GM12878 (cell line): ENCODE results near the gene ARHGAP6. TPM values are rescaled to one million over a fixed set of nuclear protein-coding genes. Genes with fewer than 3 reads are reported as not detected.

Experiments
- ATAC-seq: fragments of 200-7000 bp; cut with Tn5 transposase; 3 replicates; pipeline ENCODE4 v1.9.1; 2020; ENCODE audit warnings: mild to moderate bottlenecking, moderate library complexity
- BruUV-seq: library from RNA; stranded (reverse); fragments of 400-500 nt; replicated peaks from 2 replicates; lab custom pipeline; 2021; lab: Mats Ljungman, UMichigan
- CTCF ChIA-PET: fragments of 300-600 bp; sonication (Branson Sonifier 250); formaldehyde crosslinking; extraction: SDS; loops from one replicate; lab custom pipeline; 2021; ENCODE audit warnings: inconsistent platforms; lab: Yijun Ruan, JAX
- POLR2A ChIA-PET: fragments of 350-600 bp; formaldehyde crosslinking; extraction: SDS; loops from one replicate; lab custom pipeline; 2021; ENCODE audit warnings: inconsistent platforms; lab: Charles Lee
- RAD21 ChIA-PET: fragments of 300-600 bp; sonication (Branson Sonifier 250); formaldehyde crosslinking; loops from one replicate; lab custom pipeline; 2023; ENCODE audit warnings: antibody characterized with exemption; ENCODE audit not compliant: unreplicated experiment; lab: Charles Lee
- SMC1A ChIA-PET: fragments of 300-600 bp; sonication (Branson Sonifier 250); formaldehyde crosslinking; loops from one replicate; lab custom pipeline; 2023; ENCODE audit not compliant: unreplicated experiment, uncharacterized antibody; lab: Charles Lee
- DNase-seq: peaks from one replicate; pipeline ENCODE4 v3.0.0-alpha.2; 2011; ENCODE audit warnings: low read depth, low spot score
- FAIRE-seq: peaks from 3 replicates; lab custom pipeline; 2011; peaks lifted over from hg19 to GRCh38; lab: Jason Lieb, UNC
- H2AFZ ChIP-seq: 2 replicates; pipeline ENCODE4 v1.6.0; 2011; ENCODE audit warnings: low read depth, low read length, control low read depth; ENCODE audit not compliant: control insufficient read depth
- H3K27ac ChIP-seq: 2 replicates; pipeline ENCODE4 v1.5.1; 2011; ENCODE audit warnings: control low read depth; ENCODE audit not compliant: control insufficient read depth, insufficient read depth
- H3K27me3 ChIP-seq, 2 experiments: replicated peaks in 1 of 2; 2 replicates each; pipeline versions ENCODE4 v1.6.0 to v1.6.1; 2011; ENCODE audit warnings: low read length in 1 of 2; ENCODE audit not compliant: control insufficient read depth in 2 of 2, insufficient read depth in 2 of 2
- H3K36me3 ChIP-seq, 2 experiments: 2 replicates each; pipeline ENCODE4 v1.5.1; 2011; ENCODE audit warnings: low read length in 1 of 2; ENCODE audit not compliant: control insufficient read depth in 2 of 2, insufficient read depth in 2 of 2
- H3K4me1 ChIP-seq: 2 replicates; pipeline ENCODE4 v1.6.1; 2011; ENCODE audit warnings: mild to moderate bottlenecking, low read length, moderate library complexity, mixed read lengths; ENCODE audit not compliant: control insufficient read depth, insufficient read depth
- H3K4me2 ChIP-seq: 2 replicates; pipeline ENCODE4 v1.6.0; 2011; ENCODE audit warnings: control low read depth; ENCODE audit not compliant: control insufficient read depth, insufficient read depth
- H3K4me3 ChIP-seq: fragments of 200-600 bp; sonication (generic); 2 replicates; pipeline ENCODE4 v1.5.1; 2016
- H3K79me2 ChIP-seq: 2 replicates; pipeline ENCODE4 v1.6.0; 2011; ENCODE audit warnings: low read length; ENCODE audit not compliant: control insufficient read depth, insufficient read depth
- H3K9ac ChIP-seq: 2 replicates; pipeline ENCODE4 v1.8.0; 2011; ENCODE audit warnings: low read length, control low read depth, mixed read lengths; ENCODE audit not compliant: control insufficient read depth, insufficient read depth
- H3K9me3 ChIP-seq: replicated peaks from 3 replicates; pipeline ENCODE4 v1.5.1; 2011; ENCODE audit warnings: mild to moderate bottlenecking, low read length; ENCODE audit not compliant: control insufficient read depth, insufficient read depth
- H4K20me1 ChIP-seq: 2 replicates; pipeline ENCODE4 v1.6.0; 2011; ENCODE audit not compliant: control insufficient read depth, insufficient read depth
- CHD1 ChIP-seq: IDR thresholded peaks from 2 replicates; pipeline ENCODE4 v1.6.1; 2012; ENCODE audit warnings: low read depth, low read length, improper control_type of control experiment
- CHD4 ChIP-seq: fragments of 200-600 bp; sonication (generic); IDR thresholded peaks from 2 replicates; pipeline ENCODE4 v1.6.1; 2016; ENCODE audit warnings: mild to moderate bottlenecking
- CREM ChIP-seq: IDR thresholded peaks from 2 replicates; pipeline ENCODE4 v1.6.1; 2014; ENCODE audit warnings: antibody characterized with exemption, low read depth
- CUX1 ChIP-seq: IDR thresholded peaks from 2 replicates; pipeline ENCODE4 v1.6.1; 2012; ENCODE audit warnings: improper control_type of control experiment, low read depth, low read length; ENCODE audit not compliant: insufficient replicate concordance
- EGR1 ChIP-seq, 2 experiments: IDR thresholded peaks; 1 replicate in 1 of 2; 2 replicates in 1 of 2; pipeline ENCODE4 v1.6.1; 2011 to 2012; ENCODE audit warnings: low read depth in 2 of 2, low read length in 2 of 2, borderline replicate concordance in 1 of 2, mild to moderate bottlenecking in 1 of 2, moderate library complexity in 1 of 2
- EP300 ChIP-seq, 2 experiments: fragments of 150-350 bp in 1 of 2; IDR thresholded peaks; 2 replicates each; pipeline ENCODE4 v1.6.1; 2011 to 2012; ENCODE audit warnings: low read depth in 2 of 2, low read length in 2 of 2, borderline replicate concordance in 1 of 2, improper control_type of control experiment in 1 of 2, inconsistent platforms in 1 of 2; ENCODE audit not compliant: control insufficient read depth in 1 of 2
- LARP7 ChIP-seq: fragments of 450-650 bp; IDR thresholded peaks from 2 replicates; pipeline ENCODE4 v1.6.1; 2017; ENCODE audit warnings: mild to moderate bottlenecking
- MEF2B ChIP-seq: fragments of 450-650 bp; IDR thresholded peaks from 2 replicates; pipeline ENCODE4 v1.6.1; 2018; ENCODE audit warnings: mild to moderate bottlenecking, moderate library complexity; ENCODE audit not compliant: partially characterized antibody, poor library complexity, severe bottlenecking
- NR2C1 ChIP-seq: fragments of 450-650 bp; IDR thresholded peaks from 2 replicates; pipeline ENCODE4 v1.6.1; 2017; ENCODE audit warnings: antibody characterized with exemption, mild to moderate bottlenecking, moderate library complexity
- PAX8 ChIP-seq: fragments of 450-650 bp; IDR thresholded peaks from 2 replicates; pipeline ENCODE4 v1.6.1; 2017; ENCODE audit warnings: mild to moderate bottlenecking, moderate library complexity
- RELA ChIP-seq: fragments of 450-650 bp; IDR thresholded peaks from 2 replicates; pipeline ENCODE4 v1.8.0; 2014; ENCODE audit warnings: borderline replicate concordance; ENCODE audit not compliant: partially characterized antibody
- YBX1 ChIP-seq: fragments of 450-650 bp; IDR thresholded peaks from 2 replicates; pipeline ENCODE4 v1.6.1; 2016; ENCODE audit warnings: antibody characterized with exemption
- ZNF207 ChIP-seq: fragments of 450-650 bp; IDR thresholded peaks from 2 replicates; pipeline ENCODE4 v1.6.1; 2014; ENCODE audit warnings: antibody characterized with exemption, mild to moderate bottlenecking, borderline replicate concordance
- ZNF384 ChIP-seq: IDR thresholded peaks from 2 replicates; pipeline ENCODE4 v1.6.1; 2012; ENCODE audit warnings: low read depth, mild to moderate bottlenecking, low read length, improper control_type of control experiment, borderline replicate concordance
- WGBS: methylation state at CpG from one replicate; pipeline ENCODE4 v1.1.6; 2016; ENCODE audit warnings: low lambda C conversion rate; ENCODE audit not compliant: insufficient replicate concordance, insufficient coverage; ENCODE audit errors: missing lambda C conversion rate; 5-methylcytosine and 5-hydroxymethylcytosine counted together
- in situ Hi-C: fragments of 300-500 bp; cut with MboI; formaldehyde crosslinking; loops from 9 replicates; pipeline ENCODE4 v1.14.3; 2018; ENCODE audit warnings: mixed read lengths
- intact Hi-C: fragments of 100-400 bp; cut with micrococcal nuclease; formaldehyde crosslinking; loops from one replicate; pipeline ENCODE4 v1.14.2; 2022; ENCODE audit not compliant: unreplicated experiment
- polyA plus RNA-seq, 11 experiments: library from polyadenylated mRNA; depleted of rRNA in 4 of 11; unstranded in 6 of 11; stranded (reverse) in 5 of 11; fragments of >200 nt; fragmentation: Nextera tagmentation in 4 of 11; fragmentation: Illumina TruSeq in 1 of 11; extraction: Ambion mirVana in 4 of 11; extraction: Trizol in 1 of 11; gene quantifications; 1 replicate in 1 of 11; 2 replicates in 10 of 11; pipeline versions ENCODE4 v1.2.1 to v1.2.3, GENCODE V29; 2011 to 2016; ENCODE audit warnings: inconsistent platforms in 2 of 11, missing spikeins in 2 of 11, low read depth in 1 of 11
- total RNA-seq, 4 experiments: library from RNA; depleted of rRNA in 3 of 4; stranded (reverse); fragments of >200 nt in 3 of 4; fragmentation: Illumina TruSeq in 1 of 4; extraction: Trizol in 1 of 4; gene quantifications; 2 replicates each; pipeline versions ENCODE4 v1.2.1 to v1.2.3, GENCODE V29; 2013 to 2021
- TF ChIP-seq, protein P1 (sequence below): IDR thresholded peaks from 2 replicates; pipeline ENCODE4 v1.6.1; 2012; ENCODE audit warnings: low read length, inconsistent platforms

The ARHGAP6 gene
- total and polyA plus RNA-seq, 10 of the 15 experiments (the other 5 are each of a cell fraction or from before 2014, with no cell fraction given): 0.20 to 1.8 (median 0.76) TPM

DNA sequence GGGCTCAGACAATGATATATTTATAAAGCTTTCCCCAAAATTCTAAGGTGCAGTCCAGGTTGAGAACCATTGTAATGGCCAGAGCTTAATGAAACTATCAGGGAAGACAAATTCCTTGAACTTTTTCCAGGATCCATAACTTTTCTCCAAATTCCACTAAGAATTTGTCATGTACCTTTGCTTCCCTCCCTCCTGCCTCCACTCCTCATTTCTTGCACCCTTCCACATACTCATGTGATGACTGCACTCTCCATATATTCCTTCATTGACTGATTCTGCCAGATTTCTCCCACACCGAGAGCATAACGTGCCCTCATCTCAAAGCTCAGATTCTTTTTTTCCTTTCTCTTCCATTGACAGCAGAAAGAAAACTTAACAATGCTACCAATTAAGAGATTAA is 393.4 kb downstream of the ARHGAP6 start (continued):
- TF ChIP-seq, protein P1, sequence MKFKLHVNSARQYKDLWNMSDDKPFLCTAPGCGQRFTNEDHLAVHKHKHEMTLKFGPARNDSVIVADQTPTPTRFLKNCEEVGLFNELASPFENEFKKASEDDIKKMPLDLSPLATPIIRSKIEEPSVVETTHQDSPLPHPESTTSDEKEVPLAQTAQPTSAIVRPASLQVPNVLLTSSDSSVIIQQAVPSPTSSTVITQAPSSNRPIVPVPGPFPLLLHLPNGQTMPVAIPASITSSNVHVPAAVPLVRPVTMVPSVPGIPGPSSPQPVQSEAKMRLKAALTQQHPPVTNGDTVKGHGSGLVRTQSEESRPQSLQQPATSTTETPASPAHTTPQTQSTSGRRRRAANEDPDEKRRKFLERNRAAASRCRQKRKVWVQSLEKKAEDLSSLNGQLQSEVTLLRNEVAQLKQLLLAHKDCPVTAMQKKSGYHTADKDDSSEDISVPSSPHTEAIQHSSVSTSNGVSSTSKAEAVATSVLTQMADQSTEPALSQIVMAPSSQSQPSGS: no peak
- TF ChIP-seq PAX8 (no peak), NR2C1 (no peak), YBX1 (no peak), RELA (no peak)

GRCh38 chrX:11269996-11270395 is 395.7 kb downstream of the ARHGAP6 start:
- H3K79me2 ChIP-seq: no peaks in the 10 kb centered on the region
- H3K4me1 ChIP-seq: no peaks in the 10 kb centered on the region
- in situ Hi-C loops: no loop called here
- H3K36me3 ChIP-seq: no peaks in the 10 kb centered on the region
- H2AFZ ChIP-seq: no peak overlapping the region
- no peaks in the 10 kb centered on the region for H4K20me1 ChIP-seq
- H3K9ac ChIP-seq: no peak overlapping the region
- no peaks in the 10 kb centered on the region for H3K9me3 ChIP-seq
- TF ChIP-seq EGR1 (IDR thresholded peaks at IDR 0.05; ENCODE audit: borderline replicate concordance in 1 of 2, low read depth in 2 of 2, low read length in 2 of 2): no peak
- TF ChIP-seq CUX1: no peak
- no peak for TF ChIP-seq MEF2B
- no peak for TF ChIP-seq CHD4
- no peak for TF ChIP-seq ZNF207
- TF ChIP-seq LARP7: no peak
- TF ChIP-seq EP300 (IDR thresholded peaks at IDR 0.05; ENCODE audit: borderline replicate concordance in 1 of 2, control insufficient read depth in 1 of 2, low read depth in 2 of 2, low read length in 2 of 2): no peak
- TF ChIP-seq CREM: no peak
- TF ChIP-seq ZNF384: no peak
- no peak for TF ChIP-seq CHD1
- ChIA-PET RAD21 (no interaction called here), CTCF (no interaction called here), POLR2A (no interaction called here), SMC1A (no interaction called here)
- H3K27ac ChIP-seq: no peak overlapping the region
- no peak overlapping the region for H3K4me3 ChIP-seq
- ATAC-seq: no peak
- WGBS: 25% methylated on average over 3 of the region's 3 CpGs
- DNase-seq: no peak
- no peaks in the 10 kb centered on the region; a peak in 1 of 4 replicates for H3K27me3 ChIP-seq
- FAIRE-seq: no peak
- no TSS peak for BruUV-seq
- intact Hi-C loops: loop anchor here (5.0 kb wide), 1 partner anchor 172 kb away; no protein-coding TSS in a partner anchor
- H3K4me2 ChIP-seq: no peak overlapping the region
